HG03097 (cell line): ENCODE measurements around the gene SF3B4.

Experiments used
- ATAC-seq: cut with Tn5 transposase; IDR thresholded peaks from one replicate; pipeline ENCODE4 v1.9.1; 2021; ENCODE audit not compliant: unreplicated experiment, low FRiP score

SF3B4 gene

DNA sequence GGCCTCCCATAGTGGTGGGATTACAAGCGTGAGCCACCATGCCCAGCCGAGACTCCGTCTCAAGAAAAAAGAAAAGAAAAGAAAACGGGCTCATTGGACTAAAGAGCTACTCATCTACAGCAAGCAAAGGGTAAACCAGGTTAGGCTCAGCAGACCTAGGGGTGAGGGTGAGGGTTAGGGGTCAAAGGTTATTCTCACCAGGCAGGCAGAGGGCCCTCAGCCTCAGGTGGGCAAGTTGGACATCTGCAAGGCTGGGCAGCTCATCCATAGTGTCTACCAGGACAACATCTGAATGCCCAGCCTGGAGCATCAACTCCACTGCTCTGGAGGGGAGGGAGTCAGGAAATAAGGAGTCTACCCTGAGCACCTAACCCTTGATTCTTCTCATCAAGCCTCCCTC is 5.6 kb upstream of the SF3B4 start:
- ATAC-seq, result no peak

DNA sequence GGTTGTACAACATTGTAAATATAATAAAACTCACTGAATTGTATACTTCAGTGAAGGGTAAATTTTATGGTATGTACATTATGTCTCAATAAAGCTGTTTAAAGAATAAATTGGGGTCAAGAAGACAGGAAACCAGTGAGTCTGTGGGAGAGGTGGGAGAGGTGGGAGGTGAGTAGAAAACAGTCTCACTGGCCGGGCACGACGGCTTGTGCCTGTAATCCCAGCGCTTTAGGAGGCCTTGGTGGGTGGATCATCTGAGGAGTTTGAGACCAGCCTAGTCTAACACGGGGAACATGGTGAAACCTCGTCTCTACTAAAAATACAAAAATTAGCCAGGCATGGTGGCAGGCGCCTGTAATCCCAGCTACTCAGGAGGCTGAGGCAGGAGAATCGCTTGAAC is 4.9 kb upstream of the SF3B4 start:
- no peak for ATAC-seq

DNA sequence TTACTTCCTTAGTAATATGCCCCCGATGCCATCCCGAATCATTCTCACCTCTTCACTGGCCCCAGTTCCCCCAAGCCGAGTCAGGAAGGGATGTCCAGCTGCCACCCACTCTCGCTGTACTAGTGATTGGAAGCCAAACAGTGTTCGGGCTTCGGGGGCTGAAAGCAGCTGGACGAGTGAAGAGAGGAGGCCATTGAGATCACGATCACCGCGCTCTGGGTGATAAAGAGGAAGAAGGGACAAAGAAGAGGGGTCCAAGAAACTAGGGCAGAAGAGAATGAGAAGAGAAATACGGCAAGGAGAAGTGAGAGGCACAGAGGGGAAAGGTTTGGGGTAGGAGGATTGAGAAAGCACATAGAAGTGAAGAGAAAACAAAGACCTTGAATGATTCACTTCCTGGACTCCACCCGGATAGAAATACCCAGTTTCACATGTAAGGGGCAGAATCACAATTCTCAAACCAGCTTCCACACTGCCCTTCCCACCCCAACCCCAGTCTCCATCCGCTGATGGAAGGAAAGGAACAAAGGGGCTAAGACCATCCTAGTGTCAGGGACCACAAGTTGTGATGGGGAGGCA is 3.7 kb upstream of the SF3B4 start:
- ATAC-seq, result no peak

DNA sequence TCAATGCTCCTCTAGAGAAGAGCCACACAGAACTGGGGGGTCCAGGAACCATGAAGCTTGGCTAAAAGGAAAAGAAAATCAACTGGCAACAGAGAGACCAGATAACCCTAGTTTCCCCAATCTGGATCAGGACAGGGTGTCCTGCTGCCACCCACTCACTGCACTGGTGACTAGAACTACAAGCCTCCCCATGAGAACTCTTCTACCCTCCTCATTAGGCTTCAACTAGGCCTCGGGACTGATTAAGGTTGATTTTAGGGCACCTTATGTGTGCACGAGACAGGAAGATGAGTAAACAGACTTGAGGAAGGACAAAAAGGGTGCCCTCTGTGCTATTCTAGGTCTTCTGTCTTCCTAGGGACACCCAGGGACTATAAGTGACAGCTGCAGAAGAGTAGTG is 2.3 kb upstream of the SF3B4 start:
- ATAC-seq, result no peak

DNA sequence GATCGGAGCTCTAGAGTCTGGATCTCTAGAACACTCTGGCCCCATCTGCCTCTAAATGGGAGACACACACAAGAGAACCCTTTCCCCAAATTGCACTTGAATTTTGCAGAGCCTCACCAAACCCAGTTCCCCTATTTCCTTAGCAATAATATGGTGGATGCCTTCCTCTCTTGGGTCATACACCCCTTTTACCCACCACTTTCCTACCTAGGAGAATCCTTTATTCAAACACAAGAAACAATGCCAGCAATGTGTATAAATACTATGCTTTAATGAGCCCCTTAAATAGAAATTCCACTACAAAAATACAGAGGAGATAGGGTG is 760 bp upstream of the SF3B4 start:
- no peak for ATAC-seq

DNA sequence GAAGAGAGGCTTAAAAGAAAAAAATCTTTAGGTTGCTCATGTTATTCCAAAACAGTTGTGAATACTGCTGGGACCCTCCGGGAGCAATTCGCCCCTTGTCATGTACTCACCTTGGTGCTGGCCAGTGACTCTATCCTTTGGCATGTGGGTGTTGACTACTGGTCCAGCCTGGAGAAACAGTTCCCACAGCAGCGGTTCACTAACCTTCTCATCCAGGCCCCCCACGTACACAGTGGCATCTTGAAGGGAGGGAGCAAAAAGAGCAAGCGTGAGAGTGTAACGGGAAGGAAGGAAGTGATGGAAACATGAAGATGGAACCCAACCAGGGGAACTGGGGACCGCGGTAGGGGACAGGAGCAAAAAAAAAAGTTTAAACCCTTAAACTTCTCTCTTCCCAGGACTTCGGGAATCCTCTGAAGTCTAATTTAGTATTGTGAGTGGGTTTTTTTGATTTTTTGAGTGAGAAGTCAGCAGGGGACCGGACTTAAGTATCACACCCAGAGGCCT is 494 bp downstream of the SF3B4 start:
- ATAC-seq, result peak; percentile 4

DNA sequence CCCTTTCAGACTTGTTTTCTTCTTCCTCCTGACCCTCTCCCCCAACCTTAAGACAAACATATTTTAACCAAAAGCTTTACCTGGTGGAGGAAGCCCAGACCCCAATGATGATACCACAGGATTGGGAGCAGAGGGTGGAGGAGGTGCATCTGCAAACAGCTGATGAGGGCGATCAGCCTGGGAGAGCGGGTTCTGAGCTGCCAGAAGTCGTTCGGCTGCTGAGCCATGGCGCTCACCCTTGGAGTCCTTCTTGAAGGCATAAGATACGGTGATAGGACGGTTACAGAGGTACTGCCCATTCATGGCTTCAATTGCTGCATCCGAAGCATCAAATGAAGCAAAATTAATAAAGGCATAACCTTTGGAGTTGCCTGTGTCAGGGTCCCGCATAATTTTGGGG is 1.3 kb downstream of the SF3B4 start:
- ATAC-seq, result no peak

DNA sequence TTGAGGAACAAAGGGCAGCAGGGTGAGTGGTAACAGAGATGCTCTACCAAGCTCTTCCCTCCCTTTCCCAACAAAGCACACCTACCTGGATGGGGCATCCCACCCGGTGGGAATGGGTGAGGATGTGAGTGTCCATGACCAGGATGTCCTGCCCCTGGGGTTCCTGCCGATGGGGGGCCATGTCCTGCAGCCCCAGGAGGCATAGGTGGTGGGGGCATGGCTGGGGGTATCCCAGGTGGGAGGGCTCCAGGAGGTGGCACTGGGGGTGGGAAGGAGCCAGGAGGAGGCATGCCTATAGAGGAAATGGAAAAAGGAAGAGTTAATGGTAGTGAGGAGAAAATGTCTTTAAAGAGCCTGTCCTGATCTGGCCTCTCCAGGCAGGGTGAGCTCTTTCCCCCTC is 1.9 kb downstream of the SF3B4 start:
- ATAC-seq, result no peak

DNA sequence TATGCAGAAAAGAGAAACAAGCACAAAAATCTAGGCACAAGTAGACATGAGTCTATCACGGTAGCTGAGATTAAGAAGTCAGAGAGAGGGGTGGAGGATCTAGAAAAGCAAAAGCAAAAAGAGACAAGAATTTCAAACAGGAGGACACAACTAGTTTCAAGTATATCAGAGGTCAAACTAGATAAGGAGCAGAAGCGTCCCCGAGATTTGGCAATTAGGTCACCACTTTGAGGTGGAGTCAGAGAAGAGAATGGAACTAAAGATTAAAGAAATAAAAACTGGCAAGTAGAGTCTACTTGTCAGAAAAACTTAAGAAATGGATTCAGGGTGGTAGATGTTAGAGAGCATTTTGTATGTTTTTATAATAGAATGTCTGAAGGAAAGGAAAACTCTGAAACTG is 2.3 kb downstream of the SF3B4 start:
- ATAC-seq, result no peak

DNA sequence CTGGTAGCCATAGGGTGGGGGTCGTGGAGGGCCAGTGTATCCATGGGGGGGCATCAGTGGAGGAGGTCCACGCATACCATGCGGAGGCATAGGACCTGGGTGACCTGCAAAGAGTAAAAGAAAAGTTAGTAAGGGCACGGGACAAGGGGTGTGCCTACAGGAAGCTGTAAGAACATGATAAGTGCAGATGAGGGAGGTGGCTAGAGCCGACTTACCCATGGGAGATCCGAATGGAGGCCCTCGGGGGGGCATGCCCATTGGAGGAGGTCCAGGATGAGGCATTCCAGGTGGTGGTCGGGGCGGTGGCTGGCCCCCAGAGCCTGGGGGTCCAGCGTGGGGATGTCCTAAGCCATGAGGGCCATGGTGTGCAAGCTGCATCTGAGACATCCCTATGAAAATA is 4.0 kb downstream of the SF3B4 start:
- ATAC-seq, result no peak

DNA sequence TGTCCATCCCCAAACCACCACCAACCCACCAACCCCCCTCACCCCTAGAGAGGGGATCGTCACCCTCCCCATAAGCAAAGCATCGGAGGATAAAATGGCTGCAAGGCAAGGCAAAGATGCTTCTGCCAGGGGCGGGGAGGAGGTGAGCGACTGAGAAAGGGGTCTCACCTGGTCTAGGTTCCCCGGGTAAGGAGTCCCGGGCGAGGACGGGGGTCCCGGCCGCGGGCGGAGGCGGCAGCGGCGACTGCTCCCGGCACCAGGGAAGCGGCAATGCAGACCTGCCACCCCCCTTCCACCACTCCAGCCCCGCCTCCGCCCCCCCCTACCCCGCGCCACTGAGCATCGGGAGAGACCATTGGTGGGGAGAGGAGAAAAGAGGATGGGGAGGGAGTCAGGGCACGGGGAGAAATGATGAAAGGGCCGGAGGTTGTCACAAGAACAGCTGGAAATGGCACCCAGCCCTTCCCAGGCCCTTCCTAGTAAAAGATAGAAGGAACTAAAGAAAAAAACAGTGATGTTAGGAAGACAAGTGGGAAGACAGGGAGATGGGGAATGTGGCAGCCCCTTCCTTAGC is 9.9 kb downstream of the SF3B4 start, which contains the start of gene SV2A:
Gene SV2A, minus strand, starts transcription at position 274 of the 574 bp plus-strand sequence. CDS start 4,004 bp downstream, outside the sequence.
- ATAC-seq, result no peak

DNA sequence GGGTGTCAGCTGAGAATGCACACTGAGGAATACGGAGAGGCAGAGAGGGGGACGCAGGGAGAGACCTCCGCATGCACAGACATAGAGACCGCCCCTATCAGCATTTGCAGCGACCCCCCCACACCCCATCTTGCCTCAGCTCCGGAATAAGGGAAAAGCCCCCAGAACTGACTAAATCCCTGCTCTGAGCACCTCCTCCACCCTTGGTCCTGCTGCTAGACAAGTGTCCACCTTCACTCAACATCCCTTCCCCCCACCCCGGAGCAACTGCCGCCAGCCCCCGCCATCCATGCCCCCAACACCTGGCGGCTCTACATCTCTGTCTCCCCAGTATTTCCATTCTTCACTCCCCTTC is 10.7 kb downstream of the SF3B4 start:
- no peak for ATAC-seq

DNA sequence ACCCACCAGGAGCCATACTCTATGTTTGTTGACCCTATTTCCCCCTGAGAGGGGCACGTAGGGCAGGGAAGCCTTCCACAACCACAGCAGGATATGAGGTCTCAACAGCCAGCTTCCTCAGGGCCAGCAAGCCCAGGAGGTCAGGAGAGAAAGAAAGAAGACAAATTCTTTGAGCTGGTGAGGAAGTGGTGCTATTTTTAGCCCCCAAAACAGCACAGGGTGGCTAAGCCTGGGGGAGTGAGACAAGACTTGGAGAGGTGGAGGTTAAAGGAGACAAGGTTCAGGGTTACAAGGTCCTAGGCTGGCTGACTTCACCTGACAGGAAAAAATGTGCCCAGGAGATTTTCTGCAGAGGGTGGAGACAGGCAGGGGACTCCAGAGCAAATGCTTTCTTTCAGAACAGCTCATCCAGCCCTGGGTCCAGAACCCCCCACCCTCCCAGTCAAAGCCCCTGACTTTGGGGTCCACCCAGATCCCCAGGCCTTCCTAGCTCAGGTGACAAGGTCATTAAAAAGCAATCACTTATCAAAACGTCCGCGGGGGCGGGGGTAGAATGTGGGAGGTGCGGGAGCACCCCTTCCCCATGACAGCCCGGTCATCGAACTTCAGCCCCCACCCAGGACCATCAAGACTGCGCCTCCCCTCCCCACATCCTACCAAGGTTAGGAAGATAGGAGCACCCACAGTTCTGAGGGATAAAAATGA is 11.3 kb downstream of the SF3B4 start:
- no peak for ATAC-seq

DNA sequence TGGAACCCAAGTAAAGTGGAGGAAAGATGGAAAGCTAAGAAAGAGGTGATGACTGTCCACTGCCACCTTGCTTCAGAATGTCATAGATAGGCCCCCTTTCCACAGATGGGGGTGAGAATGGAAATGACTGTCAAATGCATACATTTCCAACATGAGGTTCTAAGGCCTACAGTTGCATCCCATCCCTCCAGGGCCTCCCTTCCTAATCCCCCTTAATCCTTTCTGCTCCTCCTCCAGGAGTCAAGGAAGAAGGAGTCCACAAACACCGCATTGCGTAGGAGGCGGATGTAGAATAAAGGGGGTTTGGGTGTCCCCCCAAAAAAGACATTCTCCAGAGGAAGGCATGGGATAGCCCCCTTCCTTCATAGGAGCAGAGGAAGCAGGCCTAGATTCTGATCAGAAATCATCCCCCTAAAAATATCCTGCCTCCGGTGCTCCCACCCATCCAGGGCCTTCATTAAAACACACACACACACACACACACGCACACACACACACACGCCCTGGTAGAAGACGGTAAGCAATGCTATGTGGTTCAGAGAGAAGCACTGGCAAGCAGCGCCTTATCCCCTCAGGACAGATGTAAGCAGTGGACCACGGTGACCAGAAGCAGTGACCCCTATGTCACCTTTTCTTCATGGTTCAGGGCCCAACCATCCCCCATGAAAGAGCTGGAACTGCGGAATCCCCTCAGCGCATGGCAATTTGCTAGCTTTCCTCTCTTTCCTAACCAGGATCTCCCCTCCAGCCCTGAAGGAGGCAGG is 12.0 kb downstream of the SF3B4 start:
- ATAC-seq, result no peak

DNA sequence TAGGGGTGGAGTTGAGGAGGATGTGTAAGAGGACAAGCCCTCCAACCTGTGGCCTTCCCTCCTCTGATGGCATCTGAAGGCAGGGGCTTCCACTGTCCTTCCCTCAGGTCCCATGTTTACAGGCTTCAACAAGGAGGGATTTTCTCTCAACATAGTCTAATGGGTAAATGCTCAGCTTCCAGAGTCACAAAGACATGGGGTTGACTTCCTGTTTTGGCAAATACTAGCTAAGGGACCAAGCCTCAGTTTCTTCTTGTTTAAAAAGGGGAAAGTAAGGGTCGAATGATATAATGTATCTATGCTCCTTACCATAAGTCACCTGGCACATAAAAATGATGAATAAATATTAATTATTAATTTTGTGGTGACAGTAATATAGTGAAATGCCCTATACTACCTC is 13.1 kb downstream of the SF3B4 start:
- ATAC-seq, result no peak

DNA sequence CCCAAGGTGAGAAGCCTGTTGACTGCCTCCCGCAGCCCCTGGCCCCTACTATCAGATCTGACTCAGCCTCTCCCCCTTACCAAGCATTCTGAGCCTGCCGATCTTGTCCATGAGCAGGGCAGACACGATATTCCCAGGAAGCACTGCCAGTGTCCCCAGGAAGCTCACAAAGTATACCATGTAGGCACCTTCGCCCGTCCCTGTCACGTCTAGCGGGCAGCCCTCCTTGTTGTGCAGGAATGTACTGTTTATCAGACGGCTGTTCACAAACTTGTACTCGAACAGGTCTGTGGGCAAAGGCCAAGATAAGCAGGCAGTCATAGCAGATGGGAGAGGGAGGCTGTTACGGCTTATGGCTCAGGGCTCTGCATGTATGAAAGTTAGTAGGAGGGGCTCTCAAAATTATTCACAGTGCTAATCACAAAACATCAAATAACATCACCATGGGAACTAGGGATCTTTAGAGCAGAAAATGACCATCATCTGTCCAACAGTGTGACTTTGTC is 21.0 kb downstream of the SF3B4 start:
- ATAC-seq, result no peak

DNA sequence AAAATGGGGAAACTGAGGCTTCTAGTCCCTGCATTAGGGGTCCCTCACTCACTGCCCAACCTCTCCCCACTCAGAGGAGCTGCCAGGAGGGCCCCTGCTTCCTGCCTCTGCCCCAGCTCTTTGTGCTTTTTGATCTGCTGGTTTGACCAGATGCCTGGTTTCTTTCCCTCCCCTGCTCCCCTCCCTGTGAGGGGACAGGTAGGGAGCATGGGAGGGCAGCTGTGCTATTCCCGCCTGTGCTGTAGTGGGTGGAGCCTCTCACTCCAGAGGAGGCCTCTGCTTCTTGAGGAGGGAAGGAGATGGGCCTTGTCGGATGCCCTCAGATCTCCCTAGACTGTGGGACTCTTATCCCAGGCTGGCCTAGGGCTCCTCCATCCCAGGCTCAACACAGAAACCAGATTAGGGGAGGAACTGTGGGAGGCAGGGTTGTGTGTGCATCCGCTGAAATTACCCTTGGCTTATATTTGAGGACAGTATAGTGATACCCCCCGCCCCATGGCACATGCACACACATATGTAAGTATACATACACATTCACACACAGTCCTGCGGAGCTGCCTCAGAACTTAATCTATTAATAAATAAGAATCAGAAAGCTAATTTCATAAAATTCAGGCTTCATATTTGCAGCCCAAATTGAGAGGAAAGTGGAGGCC is 23.6 kb downstream of the SF3B4 start:
- ATAC-seq, result no peak

DNA sequence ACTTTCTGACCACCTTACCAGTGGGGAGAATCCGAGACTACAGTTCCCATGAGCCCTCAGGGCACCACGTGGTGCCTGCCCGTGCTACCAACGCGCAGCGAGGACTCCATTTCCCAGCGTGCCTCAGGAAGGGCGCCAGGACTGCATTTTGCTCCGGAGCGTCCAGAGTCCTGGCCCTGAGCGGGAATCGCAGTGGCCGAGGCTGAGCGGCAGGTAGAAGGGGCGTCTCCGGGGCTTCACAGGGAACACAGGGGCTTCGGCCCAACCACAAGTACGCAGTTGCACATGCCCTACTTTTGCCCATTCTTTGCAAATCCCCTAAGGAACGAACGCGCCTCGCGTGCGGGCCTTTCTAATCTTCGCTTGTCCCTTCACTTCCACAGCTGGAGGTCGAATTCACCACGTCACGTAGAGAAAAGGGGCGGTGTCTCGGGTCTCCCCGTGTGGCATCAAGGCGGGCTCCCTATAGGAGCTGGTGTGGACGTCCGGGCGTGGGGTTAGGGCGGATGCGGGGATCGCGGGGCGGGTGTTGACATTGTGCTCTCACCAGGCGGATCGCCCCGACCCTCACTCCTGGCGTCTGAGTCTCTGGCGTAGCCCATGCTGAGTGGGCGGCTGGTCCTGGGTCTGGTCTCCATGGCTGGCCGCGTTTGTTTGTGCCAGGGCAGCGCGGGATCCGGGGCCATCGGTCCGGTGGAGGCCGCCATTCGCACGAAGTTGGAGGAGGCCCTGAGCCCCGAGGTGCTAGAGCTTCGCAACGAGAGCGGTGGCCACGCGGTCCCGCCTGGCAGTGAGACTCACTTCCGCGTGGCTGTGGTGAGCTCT is 27.9 kb downstream of the SF3B4 start, which contains the start of gene BOLA1:
Gene BOLA1, plus strand, starts transcription at position 109 of the 825 bp plus-strand sequence. Its CDS starts 492 bp downstream, at position 601.
- peak; percentile 93 for ATAC-seq

DNA sequence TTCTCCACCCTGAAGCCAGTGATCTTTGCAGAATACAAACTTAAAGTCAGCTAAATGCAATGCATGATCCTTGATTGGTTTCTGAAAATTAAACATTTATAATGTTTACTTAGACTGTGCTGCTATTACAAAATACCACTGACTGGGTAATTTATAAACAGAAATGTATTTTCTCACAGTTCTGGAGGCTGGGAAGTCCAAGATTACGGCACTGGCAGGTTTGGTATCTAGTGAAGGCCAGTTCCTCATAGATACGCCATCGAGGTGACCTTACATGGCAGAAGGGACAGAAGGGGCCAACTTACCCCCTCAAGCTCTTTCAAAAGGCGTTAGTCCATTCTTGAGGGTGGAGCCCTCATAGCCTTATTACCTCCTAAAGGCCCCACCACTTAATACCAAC is 31.0 kb downstream of the SF3B4 start:
- ATAC-seq, result no peak

DNA sequence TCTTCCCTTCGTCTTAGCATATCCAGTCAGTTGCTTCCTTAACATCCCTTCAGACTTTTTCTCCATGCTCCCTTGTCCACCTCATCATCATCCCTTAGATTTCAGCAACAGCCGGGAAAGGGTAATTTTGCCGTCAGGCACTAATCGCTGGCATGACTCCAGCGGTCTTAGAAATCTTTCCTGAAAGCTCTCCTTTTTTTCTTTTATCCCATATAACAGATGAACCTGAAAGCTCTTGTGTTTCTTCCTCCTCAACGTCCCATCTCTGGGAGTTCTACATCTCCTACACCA is 38.7 kb downstream of the SF3B4 start:
- no peak for ATAC-seq
